Left ventricle myocardium inferior (tissue), 1 donor: ENCODE data around the gene WDFY4. TPM values are rescaled to one million over a fixed set of nuclear protein-coding genes. Genes with fewer than 3 reads are reported as not detected.

ENCODE experiments used
- DNase-seq: peaks from one replicate; pipeline ENCODE4 v3.0.0-alpha.2; 2020
- H3K27ac ChIP-seq: fragments of 200-600 bp; replicated peaks from 2 replicates; pipeline ENCODE4 v1.8.0; 2021
- H3K27me3 ChIP-seq: fragments of 200-600 bp; 2 replicates; pipeline ENCODE4 v1.8.0; 2021; ENCODE audit warnings: low read depth
- H3K36me3 ChIP-seq: fragments of 200-600 bp; 2 replicates; pipeline ENCODE4 v1.8.0; 2021
- H3K4me1 ChIP-seq: fragments of 200-600 bp; 2 replicates; pipeline ENCODE4 v1.8.0; 2021
- H3K4me3 ChIP-seq: fragments of 200-600 bp; 2 replicates; pipeline ENCODE4 v1.8.0; 2021; ENCODE audit warnings: mild to moderate bottlenecking, moderate library complexity
- H3K9me3 ChIP-seq: fragments of 200-600 bp; replicated peaks from 2 replicates; pipeline ENCODE4 v1.8.0; 2021
- CTCF ChIP-seq: fragments of 200-600 bp; IDR thresholded peaks from 2 replicates; pipeline ENCODE4 v1.8.0; 2021; ENCODE audit warnings: antibody characterized with exemption, mild to moderate bottlenecking, borderline replicate concordance
- intact Hi-C: fragments of 100-400 bp; cut with micrococcal nuclease; formaldehyde crosslinking; loops from one replicate; pipeline ENCODE4 v1.11.0; 2022
- total RNA-seq: library from RNA; stranded (reverse); fragmentation: NEBNext Ultra II Directional; extraction: Animal tissue kit (Norgen Biotek cat#: 25700); gene quantifications from one replicate; pipeline ENCODE4 v1.2.1, GENCODE V29; 2021
- donor health status: DM: no; HTN: yes; CAD: no; lungs with severe emphysema.

Gene WDFY4
- total RNA-seq, 1 donor from 2014 or later, result 1.5 TPM

- no peaks in the 10 kb centered on the region for H3K27me3 ChIP-seq
- H3K9me3 ChIP-seq, result no peaks in the 10 kb centered on the region
- intact Hi-C loops, result no loop called here
- H3K4me1 ChIP-seq, result peaks cover 17% of the 10 kb centered on the region
- no peaks in the 10 kb centered on the region for H3K36me3 ChIP-seq
- no peak for TF ChIP-seq CTCF
- no peak for DNase-seq
- no peak overlapping the region for H3K27ac ChIP-seq
- H3K4me3 ChIP-seq, result no peak overlapping the region
Measured at GRCh38 chr10:48842231-48842630, 157.6 kb downstream of the WDFY4 start.

- TF ChIP-seq CTCF, result no peak
- Histone ChIP-seq H3K4me1 (peaks cover 17% of the 10 kb centered on the region), H3K9me3 (no peaks in the 10 kb centered on the region), H3K27me3 (no peaks in the 10 kb centered on the region), H3K36me3 (no peaks in the 10 kb centered on the region), H3K27ac (no peak overlapping the region), H3K4me3 (no peak overlapping the region)
- intact Hi-C loops, result no loop called here
- no peak for DNase-seq
Measured at GRCh38 chr10:48843198-48843597, 158.5 kb downstream of the WDFY4 start.

- no peak overlapping the region for H3K27ac ChIP-seq
- no peak for TF ChIP-seq CTCF
- H3K36me3 ChIP-seq, result no peaks in the 10 kb centered on the region
- H3K4me1 ChIP-seq, result peaks cover 5% of the 10 kb centered on the region
- no peaks in the 10 kb centered on the region for H3K27me3 ChIP-seq
- no peak overlapping the region for H3K4me3 ChIP-seq
- H3K9me3 ChIP-seq, result no peaks in the 10 kb centered on the region
- intact Hi-C loops, result no loop called here
- no peak for DNase-seq
Measured at GRCh38 chr10:48844616-48845015, 159.9 kb downstream of the WDFY4 start.

GRCh38 chr10:48845512-48845911, 160.8 kb downstream of the WDFY4 start:
- Histone ChIP-seq H3K9me3 (no peaks in the 10 kb centered on the region), H3K4me3 (no peak overlapping the region), H3K36me3 (no peaks in the 10 kb centered on the region), H3K27me3 (no peaks in the 10 kb centered on the region), H3K27ac (no peak overlapping the region), H3K4me1 (no peaks in the 10 kb centered on the region)
- no peak for TF ChIP-seq CTCF
- no peak for DNase-seq
- intact Hi-C loops, result no loop called here

GRCh38 chr10:48847691-48848090, 163.0 kb downstream of the WDFY4 start:
- no peaks in the 10 kb centered on the region for H3K9me3 ChIP-seq
- H3K27me3 ChIP-seq, result no peaks in the 10 kb centered on the region
- H3K4me1 ChIP-seq, result no peaks in the 10 kb centered on the region
- no peaks in the 10 kb centered on the region for H3K36me3 ChIP-seq
- intact Hi-C loops, result no loop called here
- H3K4me3 ChIP-seq, result no peak overlapping the region
- H3K27ac ChIP-seq, result no peak overlapping the region
- TF ChIP-seq CTCF, result no peak
- DNase-seq, result no peak

GRCh38 chr10:48856855-48857254, 172.2 kb downstream of the WDFY4 start:
- no peak for TF ChIP-seq CTCF
- intact Hi-C loops, result no loop called here

More at GRCh38 chr10:48856855-48857254, 172.2 kb downstream of the WDFY4 start:
- peaks cover 18% of the 10 kb centered on the region for H3K9me3 ChIP-seq
- H3K36me3 ChIP-seq, result no peaks in the 10 kb centered on the region
- H3K4me3 ChIP-seq, result no peak overlapping the region
- no peaks in the 10 kb centered on the region for H3K27me3 ChIP-seq
- H3K27ac ChIP-seq, result no peak overlapping the region
- no peaks in the 10 kb centered on the region for H3K4me1 ChIP-seq
- DNase-seq, result no peak
